ENCODE measurements around the gene SLC24A1.

The SLC24A1 gene

DNA sequence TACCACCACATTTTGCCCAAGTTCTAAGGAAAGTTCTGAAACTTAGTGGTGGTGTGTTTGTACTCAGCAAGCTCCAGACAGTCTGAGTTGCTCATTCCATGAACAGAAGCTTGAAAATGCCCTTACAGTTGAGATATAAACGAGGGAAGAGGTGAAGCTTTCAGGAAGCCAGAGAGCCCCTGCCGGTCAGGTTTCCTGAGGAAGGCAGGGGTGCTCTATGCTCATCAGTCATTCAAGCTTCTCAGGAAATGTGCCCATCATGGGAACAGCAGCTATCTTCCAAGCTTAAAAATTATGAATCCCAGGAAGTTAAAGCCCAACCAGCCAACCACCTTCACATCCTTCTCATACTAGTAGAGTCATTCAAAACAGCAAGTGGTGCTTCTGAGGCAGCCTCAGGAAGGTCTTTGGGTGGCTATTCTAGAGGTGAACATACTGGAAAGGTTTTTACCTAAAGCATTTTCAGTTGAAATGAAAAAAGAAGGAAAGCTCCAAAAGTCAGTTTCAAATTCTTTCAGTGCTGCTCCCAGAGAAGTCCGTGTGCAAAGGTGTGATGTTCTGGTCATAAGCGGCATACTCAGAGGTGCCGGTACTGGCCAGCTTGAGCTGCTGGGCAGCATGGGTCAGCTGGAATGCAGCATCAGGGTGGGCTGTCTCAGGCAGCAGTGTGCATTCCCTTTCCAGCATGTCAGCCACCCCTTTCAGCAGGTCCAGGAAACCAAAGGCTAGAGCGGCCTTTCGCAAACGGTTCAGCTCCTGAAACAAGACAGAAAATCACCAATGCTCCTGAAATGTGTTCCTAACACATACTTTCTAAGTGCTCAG lies 42.6 kb upstream of the SLC24A1 start:
- peaks cover 10 to 80% of the 10 kb centered on the region in 2 experiments for H3K36me3 ChIP-seq (ENCODE audit: control insufficient read depth in 1 of 2, insufficient read depth in 2 of 2, low read depth in 1 of 2, low read length in 2 of 2)
- no peaks in the 10 kb centered on the region for H3K9me3 ChIP-seq (ENCODE audit: control insufficient read depth, low read length)
- peaks cover 7% of the 10 kb centered on the region for H3K79me1 ChIP-seq (replicated peaks; ENCODE audit: low read length, poor library complexity, severe bottlenecking)
- no peak overlapping the region for H3K4me3 ChIP-seq (ENCODE audit: insufficient read depth in 1 of 2, low read depth in 1 of 2, low read length in 2 of 2)
- 85% methylated on average over 8 of the region's 8 CpGs for WGBS
- H3K23ac ChIP-seq (ENCODE audit: low read length in 2 of 2), result no peak overlapping the region
- no peak overlapping the region for H4K91ac ChIP-seq (ENCODE audit: low read length)
- peak overlapping the region in 1 of 2 experiments; percentile 21 for H2BK12ac ChIP-seq (ENCODE audit: low read length in 2 of 2)
- no peak overlapping the region for H3K14ac ChIP-seq (ENCODE audit: low read length in 2 of 2)
- peaks cover 10% of the 10 kb centered on the region for H3K4me1 ChIP-seq (ENCODE audit: control insufficient read depth, insufficient read depth, low read depth, low read length)
- peak overlapping the region; percentile 1 for H2AK5ac ChIP-seq (ENCODE audit: low read length, severe bottlenecking)
- no peak overlapping the region for H3K18ac ChIP-seq (ENCODE audit: low read depth in 1 of 2, low read length in 2 of 2)
- H3K27me3 ChIP-seq (ENCODE audit: control insufficient read depth in 1 of 2, insufficient read depth in 1 of 2, low read length in 2 of 2), result no peaks in the 10 kb centered on the region
- peak overlapping the region; percentile 1 for H2BK5ac ChIP-seq (ENCODE audit: low read depth, low read length, poor library complexity, severe bottlenecking)
- peak overlapping the region; percentile 4 for H4K8ac ChIP-seq (ENCODE audit: low read length)
- no peak for DNase-seq
- peak overlapping the region; percentile 94 for H3K27ac ChIP-seq (ENCODE audit: low read length, poor library complexity, severe bottlenecking)
- H2BK120ac ChIP-seq (ENCODE audit: low read depth, low read length), result no peak overlapping the region
- peak overlapping the region; percentile 59 for H3K9ac ChIP-seq (ENCODE audit: low read length)
- H2AFZ ChIP-seq (ENCODE audit: low read depth, low read length), result no peak overlapping the region
- no peak overlapping the region for H3K4me2 ChIP-seq (ENCODE audit: low read length, poor library complexity, severe bottlenecking)
- H3K4ac ChIP-seq (ENCODE audit: low read depth in 1 of 2, low read length in 2 of 2), result no peak overlapping the region
- no peak overlapping the region for H2BK15ac ChIP-seq (ENCODE audit: low read depth, poor library complexity, severe bottlenecking)

- peak overlapping the region; percentile 83 for H2BK5ac ChIP-seq (ENCODE audit: low read depth, low read length, poor library complexity, severe bottlenecking)
- no peak overlapping the region for H2AFZ ChIP-seq (ENCODE audit: low read depth, low read length)
- no peak overlapping the region for H3K18ac ChIP-seq (ENCODE audit: low read depth in 1 of 2, low read length in 2 of 2)
- peak overlapping the region; percentile 59 for H3K9ac ChIP-seq (ENCODE audit: low read length)
- peaks cover 4% of the 10 kb centered on the region for H3K79me1 ChIP-seq (replicated peaks; ENCODE audit: low read length, poor library complexity, severe bottlenecking)
- no peaks in the 10 kb centered on the region for H3K27me3 ChIP-seq (ENCODE audit: control insufficient read depth in 1 of 2, insufficient read depth in 1 of 2, low read length in 2 of 2)
- no peak overlapping the region for H3K14ac ChIP-seq (ENCODE audit: low read length in 2 of 2)
- H3K4ac ChIP-seq (ENCODE audit: low read depth in 1 of 2, low read length in 2 of 2), result peak overlapping the region in 1 of 2 experiments; percentile 13
- H2AK5ac ChIP-seq (ENCODE audit: low read length, severe bottlenecking), result peak overlapping the region; percentile 88
- H4K8ac ChIP-seq (ENCODE audit: low read length), result no peak overlapping the region
- H2BK15ac ChIP-seq (ENCODE audit: low read depth, poor library complexity, severe bottlenecking), result no peak overlapping the region
- H3K4me2 ChIP-seq (ENCODE audit: low read length, poor library complexity, severe bottlenecking), result no peak overlapping the region
- WGBS, result 83% methylated on average over 3 of the region's 3 CpGs
- DNase-seq, result no peak
- H3K23ac ChIP-seq (ENCODE audit: low read length in 2 of 2), result no peak overlapping the region
- no peak overlapping the region for H3K4me3 ChIP-seq (ENCODE audit: insufficient read depth in 1 of 2, low read depth in 1 of 2, low read length in 2 of 2)
- peaks cover 10% of the 10 kb centered on the region for H3K4me1 ChIP-seq (ENCODE audit: control insufficient read depth, insufficient read depth, low read depth, low read length)
- H3K9me3 ChIP-seq (ENCODE audit: control insufficient read depth, low read length), result no peaks in the 10 kb centered on the region
- peaks cover 7 to 80% of the 10 kb centered on the region in 2 experiments for H3K36me3 ChIP-seq (ENCODE audit: control insufficient read depth in 1 of 2, insufficient read depth in 2 of 2, low read depth in 1 of 2, low read length in 2 of 2)
- H4K91ac ChIP-seq (ENCODE audit: low read length), result no peak overlapping the region
- H3K27ac ChIP-seq (ENCODE audit: low read length, poor library complexity, severe bottlenecking), result peak overlapping the region; percentile 94
- H2BK120ac ChIP-seq (ENCODE audit: low read depth, low read length), result no peak overlapping the region
- no peak overlapping the region for H2BK12ac ChIP-seq (ENCODE audit: low read length in 2 of 2)
Measured at GRCh38 chr15:65579762-65580161, 42.0 kb upstream of the SLC24A1 start.

DNA sequence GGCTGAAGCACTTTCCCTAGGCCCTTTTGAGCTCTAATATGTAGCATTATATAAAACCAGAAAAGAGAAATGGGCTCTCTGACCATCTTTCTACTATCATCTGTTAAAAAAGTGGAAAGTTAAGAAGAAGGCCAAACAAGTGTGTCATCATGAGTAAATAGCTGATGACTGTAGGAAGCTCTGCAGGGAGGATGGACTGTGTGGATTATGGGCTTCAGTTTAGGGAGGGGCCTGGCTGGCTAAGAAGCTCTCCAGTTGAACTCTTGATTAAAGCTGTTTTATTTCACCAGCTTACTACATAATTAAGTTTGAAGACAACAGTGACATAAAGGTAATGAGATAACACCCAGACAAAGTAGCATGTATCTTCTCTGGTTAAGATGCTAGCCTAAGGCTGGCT lies 41.5 kb upstream of the SLC24A1 start:
- no peak overlapping the region for H2AK5ac ChIP-seq (ENCODE audit: low read length, severe bottlenecking)
- H3K4me1 ChIP-seq (ENCODE audit: control insufficient read depth, insufficient read depth, low read depth, low read length), result peaks cover 10% of the 10 kb centered on the region
- no peaks in the 10 kb centered on the region for H3K9me3 ChIP-seq (ENCODE audit: control insufficient read depth, low read length)
- no peak overlapping the region for H2BK12ac ChIP-seq (ENCODE audit: low read length in 2 of 2)
- no peak overlapping the region for H4K8ac ChIP-seq (ENCODE audit: low read length)
- H3K23ac ChIP-seq (ENCODE audit: low read length in 2 of 2), result no peak overlapping the region
- H3K14ac ChIP-seq (ENCODE audit: low read length in 2 of 2), result no peak overlapping the region
- no peak overlapping the region for H2BK15ac ChIP-seq (ENCODE audit: low read depth, poor library complexity, severe bottlenecking)
- H3K9ac ChIP-seq (ENCODE audit: low read length), result peak overlapping the region; percentile 65
- H3K4me2 ChIP-seq (ENCODE audit: low read length, poor library complexity, severe bottlenecking), result no peak overlapping the region
- H2BK120ac ChIP-seq (ENCODE audit: low read depth, low read length), result no peak overlapping the region
- no peak overlapping the region for H2AFZ ChIP-seq (ENCODE audit: low read depth, low read length)
- peak overlapping the region; percentile 83 for H2BK5ac ChIP-seq (ENCODE audit: low read depth, low read length, poor library complexity, severe bottlenecking)
- peak; percentile 75 for DNase-seq
- peaks cover 4% of the 10 kb centered on the region for H3K79me1 ChIP-seq (replicated peaks; ENCODE audit: low read length, poor library complexity, severe bottlenecking)
- no peak overlapping the region for H3K4ac ChIP-seq (ENCODE audit: low read depth in 1 of 2, low read length in 2 of 2)
- no peak overlapping the region for H3K18ac ChIP-seq (ENCODE audit: low read depth in 1 of 2, low read length in 2 of 2)
- no peak overlapping the region for H3K4me3 ChIP-seq (ENCODE audit: insufficient read depth in 1 of 2, low read depth in 1 of 2, low read length in 2 of 2)
- H4K91ac ChIP-seq (ENCODE audit: low read length), result no peak overlapping the region
- H3K27me3 ChIP-seq (ENCODE audit: control insufficient read depth in 1 of 2, insufficient read depth in 1 of 2, low read length in 2 of 2), result no peaks in the 10 kb centered on the region
- H3K36me3 ChIP-seq (ENCODE audit: control insufficient read depth in 1 of 2, insufficient read depth in 2 of 2, low read depth in 1 of 2, low read length in 2 of 2), result peaks cover 7 to 82% of the 10 kb centered on the region in 2 experiments
- H3K27ac ChIP-seq (ENCODE audit: low read length, poor library complexity, severe bottlenecking), result peak overlapping the region; percentile 94

GRCh38 chr15:65583701-65584100 lies 38.0 kb upstream of the SLC24A1 start:
- Histone ChIP-seq H3K9ac (ENCODE audit: low read length) (no peak overlapping the region), H3K23ac (ENCODE audit: low read length in 2 of 2) (no peak overlapping the region), H3K4ac (ENCODE audit: low read depth in 1 of 2, low read length in 2 of 2) (no peak overlapping the region), H2AFZ (ENCODE audit: low read depth, low read length) (no peak overlapping the region), H2BK15ac (ENCODE audit: low read depth, poor library complexity, severe bottlenecking) (no peak overlapping the region), H2BK120ac (ENCODE audit: low read depth, low read length) (no peak overlapping the region), H3K27ac (ENCODE audit: low read length, poor library complexity, severe bottlenecking) (no peak overlapping the region), H3K18ac (ENCODE audit: low read depth in 1 of 2, low read length in 2 of 2) (no peak overlapping the region), H4K8ac (ENCODE audit: low read length) (no peak overlapping the region), H3K79me1 (replicated peaks; ENCODE audit: low read length, poor library complexity, severe bottlenecking) (peaks cover 4% of the 10 kb centered on the region), H3K4me2 (ENCODE audit: low read length, poor library complexity, severe bottlenecking) (peak overlapping the region; percentile 33), H2AK5ac (ENCODE audit: low read length, severe bottlenecking) (no peak overlapping the region), H3K27me3 (ENCODE audit: control insufficient read depth in 1 of 2, insufficient read depth in 1 of 2, low read length in 2 of 2) (no peaks in the 10 kb centered on the region), H3K36me3 (ENCODE audit: control insufficient read depth in 1 of 2, insufficient read depth in 2 of 2, low read depth in 1 of 2, low read length in 2 of 2) (peaks cover 8 to 82% of the 10 kb centered on the region in 2 experiments), H4K91ac (ENCODE audit: low read length) (no peak overlapping the region), H3K4me3 (ENCODE audit: insufficient read depth in 1 of 2, low read depth in 1 of 2, low read length in 2 of 2) (no peak overlapping the region), H2BK12ac (ENCODE audit: low read length in 2 of 2) (no peak overlapping the region), H3K14ac (ENCODE audit: low read length in 2 of 2) (no peak overlapping the region), H3K9me3 (ENCODE audit: control insufficient read depth, low read length) (no peaks in the 10 kb centered on the region), H3K4me1 (ENCODE audit: control insufficient read depth, insufficient read depth, low read depth, low read length) (peaks cover 6% of the 10 kb centered on the region), H2BK5ac (ENCODE audit: low read depth, low read length, poor library complexity, severe bottlenecking) (no peak overlapping the region)
- 44% methylated on average over 1 of the region's 1 CpG for WGBS
- peak; percentile 86 for DNase-seq
